HEK293 (cell line): ENCODE measurements around the gene AFF4.

Experiments used
- CTCF ChIA-PET: fragments of 350-600 bp; formaldehyde crosslinking; extraction: SDS; loops from one replicate; lab custom pipeline; 2021; ENCODE audit warnings: antibody characterized with exemption; lab: Yijun Ruan, JAX
- POLR2A ChIA-PET: fragments of 300-600 bp; formaldehyde crosslinking; extraction: SDS; loops from one replicate; lab custom pipeline; 2020; ENCODE audit warnings: antibody characterized with exemption, inconsistent platforms; lab: Yijun Ruan, JAX
- H3K27ac ChIP-seq: fragments of 200-500 bp; sonication (Bioruptor generic); 2 replicates; pipeline ENCODE4 v1.5.1; 2014; ENCODE audit warnings: low read depth, low read length, control low read depth, inconsistent platforms; ENCODE audit errors: extremely low read depth
- H3K36me3 ChIP-seq, 2 experiments: fragments of 200-500 bp in 1 of 2; sonication (Bioruptor generic) in 1 of 2; 1 replicate in 1 of 2; 2 replicates in 1 of 2; pipeline ENCODE4 v1.5.1; 2014 to 2017; ENCODE audit warnings: inconsistent platforms in 2 of 2, low read length in 2 of 2; ENCODE audit not compliant: control insufficient read depth in 2 of 2, insufficient read depth in 1 of 2
- H3K4me1 ChIP-seq: fragments of 200-500 bp; sonication (Bioruptor generic); 2 replicates; pipeline ENCODE4 v1.5.1; 2014; ENCODE audit warnings: mild to moderate bottlenecking, low read length, inconsistent platforms; ENCODE audit not compliant: control insufficient read depth, insufficient read depth
- H3K4me3 ChIP-seq: 2 replicates; pipeline ENCODE4 v1.5.1; 2011; ENCODE audit warnings: low read depth, mild to moderate bottlenecking, control low read depth, low read length, moderate library complexity
- H3K9me3 ChIP-seq: fragments of 200-500 bp; sonication (Bioruptor generic); 2 replicates; pipeline ENCODE4 v1.5.1; 2014; ENCODE audit warnings: low read depth, low read length, inconsistent platforms; ENCODE audit not compliant: control insufficient read depth, insufficient read depth
- GFI1B ChIP-seq: fragments of 450-650 bp; formaldehyde crosslinking; IDR thresholded peaks from 2 replicates; pipeline ENCODE4 v1.5.1; 2016; ENCODE audit warnings: missing biosample characterization, missing genetic modification characterization
- GLIS2 ChIP-seq: fragments of 450-650 bp; formaldehyde crosslinking; IDR thresholded peaks from 2 replicates; pipeline ENCODE4 v1.5.1; 2016; ENCODE audit warnings: missing biosample characterization, missing genetic modification characterization
- ZBTB20 ChIP-seq: fragments of 450-650 bp; formaldehyde crosslinking; IDR thresholded peaks from 2 replicates; pipeline ENCODE4 v1.5.1; 2016; ENCODE audit warnings: missing biosample characterization, missing genetic modification characterization
- ZFP41 ChIP-seq: fragments of 450-650 bp; formaldehyde crosslinking; IDR thresholded peaks from 2 replicates; pipeline ENCODE4 v1.5.1; 2016; ENCODE audit warnings: missing biosample characterization, missing genetic modification characterization, borderline replicate concordance
- ZFP69B ChIP-seq: fragments of 450-650 bp; formaldehyde crosslinking; IDR thresholded peaks from 2 replicates; pipeline ENCODE4 v1.5.1; 2016; ENCODE audit warnings: missing biosample characterization, missing genetic modification characterization
- ZNF121 ChIP-seq: fragments of 450-650 bp; formaldehyde crosslinking; IDR thresholded peaks from 2 replicates; pipeline ENCODE4 v1.5.1; 2016; ENCODE audit warnings: missing biosample characterization, missing genetic modification characterization
- ZNF133 ChIP-seq: fragments of 450-650 bp; formaldehyde crosslinking; IDR thresholded peaks from 2 replicates; pipeline ENCODE4 v1.5.1; 2016; ENCODE audit warnings: missing biosample characterization, missing genetic modification characterization
- ZNF175 ChIP-seq: fragments of 450-650 bp; formaldehyde crosslinking; IDR thresholded peaks from 2 replicates; pipeline ENCODE4 v1.5.1; 2016; ENCODE audit warnings: missing biosample characterization, missing genetic modification characterization
- ZNF214 ChIP-seq: fragments of 450-650 bp; formaldehyde crosslinking; IDR thresholded peaks from 2 replicates; pipeline ENCODE4 v1.5.1; 2017; ENCODE audit warnings: missing biosample characterization, mild to moderate bottlenecking, missing genetic modification characterization, borderline replicate concordance
- ZNF266 ChIP-seq: fragments of 450-650 bp; formaldehyde crosslinking; IDR thresholded peaks from 2 replicates; pipeline ENCODE4 v1.5.1; 2016; ENCODE audit warnings: missing biosample characterization, missing genetic modification characterization, low read depth
- ZNF335 ChIP-seq: fragments of 450-650 bp; formaldehyde crosslinking; conservative IDR thresholded peaks from 2 replicates; pipeline ENCODE4 v1.5.1; 2016; ENCODE audit warnings: missing biosample characterization, missing genetic modification characterization
- ZNF544 ChIP-seq: fragments of 450-650 bp; formaldehyde crosslinking; IDR thresholded peaks from 2 replicates; pipeline ENCODE4 v1.5.0; 2017; ENCODE audit warnings: missing biosample characterization, missing genetic modification characterization
- ZNF585B ChIP-seq: fragments of 450-650 bp; formaldehyde crosslinking; IDR thresholded peaks from 2 replicates; pipeline ENCODE4 v1.5.1; 2016; ENCODE audit warnings: missing biosample characterization, missing genetic modification characterization
- ZNF654 ChIP-seq: fragments of 450-650 bp; formaldehyde crosslinking; IDR thresholded peaks from 2 replicates; pipeline ENCODE4 v1.5.1; 2016; ENCODE audit warnings: low read depth, missing biosample characterization, missing genetic modification characterization
- ZNF747 ChIP-seq: fragments of 450-650 bp; formaldehyde crosslinking; IDR thresholded peaks from 2 replicates; pipeline ENCODE4 v1.5.1; 2016; ENCODE audit warnings: missing biosample characterization, missing genetic modification characterization
- ZNF792 ChIP-seq: fragments of 450-650 bp; formaldehyde crosslinking; IDR thresholded peaks from 2 replicates; pipeline ENCODE4 v1.5.1; 2016; ENCODE audit warnings: missing biosample characterization, missing genetic modification characterization
- TF ChIP-seq, protein P1 (sequence below): fragments of 450-650 bp; formaldehyde crosslinking; IDR thresholded peaks from 2 replicates; pipeline ENCODE4 v1.5.1; 2016; ENCODE audit warnings: missing biosample characterization, missing genetic modification characterization
- TF ChIP-seq, protein P2 (sequence below): fragments of 450-650 bp; formaldehyde crosslinking; IDR thresholded peaks from 2 replicates; pipeline ENCODE4 v1.5.1; 2016; ENCODE audit warnings: missing biosample characterization, missing genetic modification characterization
- TF ChIP-seq, protein P3 (sequence below): fragments of 450-650 bp; formaldehyde crosslinking; conservative IDR thresholded peaks from 2 replicates; pipeline ENCODE4 v1.5.1; 2016; ENCODE audit warnings: low read depth, missing biosample characterization, missing genetic modification characterization

The AFF4 gene

DNA sequence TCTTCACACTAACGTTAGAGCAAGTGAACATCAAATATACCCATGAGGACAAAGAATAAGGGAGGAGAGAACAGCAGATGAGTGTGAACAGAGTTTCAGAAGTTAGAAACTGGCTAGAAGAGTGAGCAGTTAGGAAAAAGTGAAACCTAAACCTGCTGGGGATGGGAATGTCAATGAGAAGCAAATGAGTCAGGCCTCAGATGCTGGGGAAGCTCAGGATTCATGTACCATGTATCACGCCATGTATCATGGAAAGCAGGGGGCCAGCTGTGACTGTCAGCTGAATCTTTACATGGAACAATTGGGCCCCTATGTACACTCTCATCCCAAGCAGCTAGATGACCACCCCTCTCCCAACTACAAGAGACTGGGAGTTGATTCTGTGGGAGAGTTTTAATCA is 113.4 kb downstream of the AFF4 start (continued):
- TF ChIP-seq ZNF133 (tag by site-specific recombination) (no peak), ZNF544 (no peak), ZNF747 (tag by site-specific recombination) (no peak), ZNF654 (no peak)
- TF ChIP-seq, protein P1, sequence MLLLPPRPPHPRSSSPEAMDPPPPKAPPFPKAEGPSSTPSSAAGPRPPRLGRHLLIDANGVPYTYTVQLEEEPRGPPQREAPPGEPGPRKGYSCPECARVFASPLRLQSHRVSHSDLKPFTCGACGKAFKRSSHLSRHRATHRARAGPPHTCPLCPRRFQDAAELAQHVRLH (tag by site-specific recombination): no peak

DNA sequence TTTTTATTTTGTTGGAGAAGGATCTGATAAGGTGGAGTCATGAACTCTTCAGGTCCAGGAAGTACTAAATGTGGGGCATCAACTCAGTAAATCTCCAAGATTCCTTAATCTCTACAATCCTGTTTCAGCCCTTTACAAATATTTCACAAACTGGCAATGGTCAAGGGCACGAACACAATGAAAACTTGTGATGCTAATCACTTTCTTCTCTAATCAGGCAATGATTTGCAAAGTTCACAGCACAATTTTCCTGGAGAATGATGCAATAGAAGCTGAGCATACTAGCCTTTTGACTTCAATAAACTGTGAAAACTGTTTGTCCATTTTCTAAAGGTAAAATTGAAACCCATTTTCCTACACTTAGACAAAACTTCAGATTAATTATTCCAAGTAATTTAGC is 114.1 kb downstream of the AFF4 start:
- no peaks in the 10 kb centered on the region for H3K36me3 ChIP-seq
- TF ChIP-seq, protein P2, sequence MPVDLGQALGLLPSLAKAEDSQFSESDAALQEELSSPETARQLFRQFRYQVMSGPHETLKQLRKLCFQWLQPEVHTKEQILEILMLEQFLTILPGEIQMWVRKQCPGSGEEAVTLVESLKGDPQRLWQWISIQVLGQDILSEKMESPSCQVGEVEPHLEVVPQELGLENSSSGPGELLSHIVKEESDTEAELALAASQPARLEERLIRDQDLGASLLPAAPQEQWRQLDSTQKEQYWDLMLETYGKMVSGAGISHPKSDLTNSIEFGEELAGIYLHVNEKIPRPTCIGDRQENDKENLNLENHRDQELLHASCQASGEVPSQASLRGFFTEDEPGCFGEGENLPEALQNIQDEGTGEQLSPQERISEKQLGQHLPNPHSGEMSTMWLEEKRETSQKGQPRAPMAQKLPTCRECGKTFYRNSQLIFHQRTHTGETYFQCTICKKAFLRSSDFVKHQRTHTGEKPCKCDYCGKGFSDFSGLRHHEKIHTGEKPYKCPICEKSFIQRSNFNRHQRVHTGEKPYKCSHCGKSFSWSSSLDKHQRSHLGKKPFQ (tag by site-specific recombination): no peak
- TF ChIP-seq ZNF335 (tag by site-specific recombination): peak; percentile 48
- TF ChIP-seq, protein P3, sequence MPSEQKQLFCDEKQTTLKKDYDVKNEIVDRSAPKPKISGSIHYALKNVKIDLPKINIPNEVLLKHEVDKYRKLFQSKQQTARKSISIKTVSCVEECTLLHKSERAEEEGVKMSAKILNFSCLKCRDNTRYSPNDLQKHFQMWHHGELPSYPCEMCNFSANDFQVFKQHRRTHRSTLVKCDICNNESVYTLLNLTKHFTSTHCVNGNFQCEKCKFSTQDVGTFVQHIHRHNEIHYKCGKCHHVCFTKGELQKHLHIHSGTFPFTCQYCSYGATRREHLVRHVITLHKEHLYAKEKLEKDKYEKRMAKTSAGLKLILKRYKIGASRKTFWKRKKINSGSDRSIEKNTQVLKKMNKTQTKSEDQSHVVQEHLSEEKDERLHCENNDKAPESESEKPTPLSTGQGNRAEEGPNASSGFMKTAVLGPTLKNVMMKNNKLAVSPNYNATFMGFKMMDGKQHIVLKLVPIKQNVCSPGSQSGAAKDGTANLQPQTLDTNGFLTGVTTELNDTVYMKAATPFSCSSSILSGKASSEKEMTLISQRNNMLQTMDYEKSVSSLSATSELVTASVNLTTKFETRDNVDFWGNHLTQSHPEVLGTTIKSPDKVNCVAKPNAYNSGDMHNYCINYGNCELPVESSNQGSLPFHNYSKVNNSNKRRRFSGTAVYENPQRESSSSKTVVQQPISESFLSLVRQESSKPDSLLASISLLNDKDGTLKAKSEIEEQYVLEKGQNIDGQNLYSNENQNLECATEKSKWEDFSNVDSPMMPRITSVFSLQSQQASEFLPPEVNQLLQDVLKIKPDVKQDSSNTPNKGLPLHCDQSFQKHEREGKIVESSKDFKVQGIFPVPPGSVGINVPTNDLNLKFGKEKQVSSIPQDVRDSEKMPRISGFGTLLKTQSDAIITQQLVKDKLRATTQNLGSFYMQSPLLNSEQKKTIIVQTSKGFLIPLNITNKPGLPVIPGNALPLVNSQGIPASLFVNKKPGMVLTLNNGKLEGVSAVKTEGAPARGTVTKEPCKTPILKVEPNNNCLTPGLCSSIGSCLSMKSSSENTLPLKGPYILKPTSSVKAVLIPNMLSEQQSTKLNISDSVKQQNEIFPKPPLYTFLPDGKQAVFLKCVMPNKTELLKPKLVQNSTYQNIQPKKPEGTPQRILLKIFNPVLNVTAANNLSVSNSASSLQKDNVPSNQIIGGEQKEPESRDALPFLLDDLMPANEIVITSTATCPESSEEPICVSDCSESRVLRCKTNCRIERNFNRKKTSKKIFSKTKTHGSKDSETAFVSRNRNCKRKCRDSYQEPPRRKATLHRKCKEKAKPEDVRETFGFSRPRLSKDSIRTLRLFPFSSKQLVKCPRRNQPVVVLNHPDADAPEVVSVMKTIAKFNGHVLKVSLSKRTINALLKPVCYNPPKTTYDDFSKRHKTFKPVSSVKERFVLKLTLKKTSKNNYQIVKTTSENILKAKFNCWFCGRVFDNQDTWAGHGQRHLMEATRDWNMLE (tag by site-specific recombination): 0 out of 2 replicates have a peak, but pooled peaks have one; percentile 26
- TF ChIP-seq, all 188 proteins: peak for 2
- ChIA-PET CTCF (no interaction called here), POLR2A (no interaction called here)
- no peaks in the 10 kb centered on the region for H3K9me3 ChIP-seq
- H3K27ac ChIP-seq: no peak overlapping the region
- H3K4me1 ChIP-seq: no peaks in the 10 kb centered on the region
- no peak overlapping the region for H3K4me3 ChIP-seq

DNA sequence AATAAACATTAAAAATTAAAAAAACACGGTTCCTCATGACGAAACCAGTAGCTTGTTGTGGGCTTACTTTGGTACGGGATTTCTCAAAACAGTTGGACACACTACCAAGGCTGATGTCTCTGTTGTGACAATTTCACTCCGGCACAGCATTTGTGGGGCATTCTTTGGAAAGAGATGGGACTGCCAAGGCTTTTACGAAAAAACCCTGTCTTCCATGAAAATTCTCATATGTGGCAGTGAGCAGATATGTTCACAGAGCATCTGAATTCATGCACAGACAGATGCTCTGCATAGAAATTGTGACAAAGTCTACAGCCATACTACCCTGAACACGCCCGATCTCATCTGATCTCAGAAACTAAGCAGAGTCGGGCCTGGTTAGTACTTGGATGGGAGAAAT is 115.2 kb downstream of the AFF4 start:
- H3K4me3 ChIP-seq: no peak overlapping the region
- H3K36me3 ChIP-seq: no peaks in the 10 kb centered on the region
- TF ChIP-seq ZNF214 (tag by site-specific recombination) (no peak), ZFP41 (tag by site-specific recombination) (no peak), ZNF121 (tag by site-specific recombination) (no peak), GLIS2 (tag by site-specific recombination) (no peak), ZNF266 (no peak), ZBTB20 (tag by site-specific recombination) (no peak), GFI1B (tag by site-specific recombination) (no peak), ZNF133 (tag by site-specific recombination) (no peak), ZFP69B (tag by site-specific recombination) (no peak), ZNF175 (no peak), ZNF792 (tag by site-specific recombination) (no peak), ZNF585B (no peak)
- no peak overlapping the region for H3K27ac ChIP-seq
- H3K4me1 ChIP-seq: no peaks in the 10 kb centered on the region
- H3K9me3 ChIP-seq: no peaks in the 10 kb centered on the region
- CTCF ChIA-PET: interaction anchor here (0.7 kb wide), 1 partner anchor 722 kb away, joined by 5 read pairs; no protein-coding TSS in a partner anchor
- POLR2A ChIA-PET: interaction anchor here (0.7 kb wide), 1 partner anchor 19 kb away, joined by 5 read pairs; no protein-coding TSS in a partner anchor
